Measurements from ENCODE around the gene WDR27. TPM values are rescaled to one million over a fixed set of nuclear protein-coding genes. Genes with fewer than 3 reads are reported as not detected.

WDR27 gene
- total and polyA plus RNA-seq, 10 of the 15 experiments (the other 5 are each of a cell fraction or from before 2014, with no cell fraction given), result 1.9 to 33.2 (median 19.0) TPM

GRCh38 chr6:169701954-169702839 is at the start of gene WDR27, which contains the start of gene C6orf120 (continued):
- 0 out of 2 replicates have a peak, but pooled peaks have one; percentile 17 for TF ChIP-seq EED (IDR thresholded peaks at IDR 0.05; ENCODE audit: low read depth)
- TF ChIP-seq CREB1 (IDR thresholded peaks at IDR 0.05; ENCODE audit: low read depth), result peak; percentile 92
- no peak for TF ChIP-seq NFYA (IDR thresholded peaks at IDR 0.05; ENCODE audit: borderline replicate concordance, low read depth, low read length)
- TF ChIP-seq SREBF2 (IDR thresholded peaks at IDR 0.05; ENCODE audit: low read length), result no peak
- TF ChIP-seq ZBTB33 (IDR thresholded peaks at IDR 0.05), result no peak
- TF ChIP-seq, protein P1, sequence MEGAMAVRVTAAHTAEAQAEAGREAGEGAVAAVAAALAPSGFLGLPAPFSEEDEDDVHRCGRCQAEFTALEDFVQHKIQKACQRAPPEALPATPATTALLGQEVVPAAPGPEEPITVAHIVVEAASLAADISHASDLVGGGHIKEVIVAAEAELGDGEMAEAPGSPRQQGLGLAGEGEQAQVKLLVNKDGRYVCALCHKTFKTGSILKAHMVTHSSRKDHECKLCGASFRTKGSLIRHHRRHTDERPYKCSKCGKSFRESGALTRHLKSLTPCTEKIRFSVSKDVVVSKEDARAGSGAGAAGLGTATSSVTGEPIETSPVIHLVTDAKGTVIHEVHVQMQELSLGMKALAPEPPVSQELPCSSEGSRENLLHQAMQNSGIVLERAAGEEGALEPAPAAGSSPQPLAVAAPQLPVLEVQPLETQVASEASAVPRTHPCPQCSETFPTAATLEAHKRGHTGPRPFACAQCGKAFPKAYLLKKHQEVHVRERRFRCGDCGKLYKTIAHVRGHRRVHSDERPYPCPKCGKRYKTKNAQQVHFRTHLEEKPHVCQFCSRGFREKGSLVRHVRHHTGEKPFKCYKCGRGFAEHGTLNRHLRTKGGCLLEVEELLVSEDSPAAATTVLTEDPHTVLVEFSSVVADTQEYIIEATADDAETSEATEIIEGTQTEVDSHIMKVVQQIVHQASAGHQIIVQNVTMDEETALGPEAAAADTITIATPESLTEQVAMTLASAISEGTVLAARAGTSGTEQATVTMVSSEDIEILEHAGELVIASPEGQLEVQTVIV (IDR thresholded peaks at IDR 0.05; ENCODE audit: borderline replicate concordance, partially characterized antibody), result peak; percentile 96
- TF ChIP-seq, protein P2, sequence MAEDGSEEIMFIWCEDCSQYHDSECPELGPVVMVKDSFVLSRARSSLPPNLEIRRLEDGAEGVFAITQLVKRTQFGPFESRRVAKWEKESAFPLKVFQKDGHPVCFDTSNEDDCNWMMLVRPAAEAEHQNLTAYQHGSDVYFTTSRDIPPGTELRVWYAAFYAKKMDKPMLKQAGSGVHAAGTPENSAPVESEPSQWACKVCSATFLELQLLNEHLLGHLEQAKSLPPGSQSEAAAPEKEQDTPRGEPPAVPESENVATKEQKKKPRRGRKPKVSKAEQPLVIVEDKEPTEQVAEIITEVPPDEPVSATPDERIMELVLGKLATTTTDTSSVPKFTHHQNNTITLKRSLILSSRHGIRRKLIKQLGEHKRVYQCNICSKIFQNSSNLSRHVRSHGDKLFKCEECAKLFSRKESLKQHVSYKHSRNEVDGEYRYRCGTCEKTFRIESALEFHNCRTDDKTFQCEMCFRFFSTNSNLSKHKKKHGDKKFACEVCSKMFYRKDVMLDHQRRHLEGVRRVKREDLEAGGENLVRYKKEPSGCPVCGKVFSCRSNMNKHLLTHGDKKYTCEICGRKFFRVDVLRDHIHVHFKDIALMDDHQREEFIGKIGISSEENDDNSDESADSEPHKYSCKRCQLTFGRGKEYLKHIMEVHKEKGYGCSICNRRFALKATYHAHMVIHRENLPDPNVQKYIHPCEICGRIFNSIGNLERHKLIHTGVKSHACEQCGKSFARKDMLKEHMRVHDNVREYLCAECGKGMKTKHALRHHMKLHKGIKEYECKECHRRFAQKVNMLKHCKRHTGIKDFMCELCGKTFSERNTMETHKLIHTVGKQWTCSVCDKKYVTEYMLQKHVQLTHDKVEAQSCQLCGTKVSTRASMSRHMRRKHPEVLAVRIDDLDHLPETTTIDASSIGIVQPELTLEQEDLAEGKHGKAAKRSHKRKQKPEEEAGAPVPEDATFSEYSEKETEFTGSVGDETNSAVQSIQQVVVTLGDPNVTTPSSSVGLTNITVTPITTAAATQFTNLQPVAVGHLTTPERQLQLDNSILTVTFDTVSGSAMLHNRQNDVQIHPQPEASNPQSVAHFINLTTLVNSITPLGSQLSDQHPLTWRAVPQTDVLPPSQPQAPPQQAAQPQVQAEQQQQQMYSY (CRISPR knock-in tag; IDR thresholded peaks at IDR 0.05), result no peak
- peak; percentile 73 for TF ChIP-seq MLLT1 (IDR thresholded peaks at IDR 0.05)
- no peak for TF ChIP-seq NFYB (IDR thresholded peaks at IDR 0.05; ENCODE audit: insufficient read depth, low read depth, low read length)
- TF ChIP-seq, protein P3, sequence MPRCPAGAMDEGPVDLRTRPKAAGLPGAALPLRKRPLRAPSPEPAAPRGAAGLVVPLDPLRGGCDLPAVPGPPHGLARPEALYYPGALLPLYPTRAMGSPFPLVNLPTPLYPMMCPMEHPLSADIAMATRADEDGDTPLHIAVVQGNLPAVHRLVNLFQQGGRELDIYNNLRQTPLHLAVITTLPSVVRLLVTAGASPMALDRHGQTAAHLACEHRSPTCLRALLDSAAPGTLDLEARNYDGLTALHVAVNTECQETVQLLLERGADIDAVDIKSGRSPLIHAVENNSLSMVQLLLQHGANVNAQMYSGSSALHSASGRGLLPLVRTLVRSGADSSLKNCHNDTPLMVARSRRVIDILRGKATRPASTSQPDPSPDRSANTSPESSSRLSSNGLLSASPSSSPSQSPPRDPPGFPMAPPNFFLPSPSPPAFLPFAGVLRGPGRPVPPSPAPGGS (IDR thresholded peaks at IDR 0.05; ENCODE audit: borderline replicate concordance, insufficient read depth, low read depth, low read length, poor library complexity, severe bottlenecking), result no peak
- TF ChIP-seq BCLAF1 (IDR thresholded peaks at IDR 0.05), result no peak
- TF ChIP-seq MEF2A (IDR thresholded peaks at IDR 0.05; ENCODE audit: insufficient read depth, low read depth, low read length), result no peak
- TF ChIP-seq WRNIP1 (IDR thresholded peaks at IDR 0.05; ENCODE audit: borderline replicate concordance, low read depth, low read length), result no peak
